Spleen (tissue), 7 donors: ENCODE measurements around the gene C1QTNF12.

Source experiments
- CTCF ChIP-seq, 11 experiments: fragments of 200-600 bp in 7 of 11; fragments of 450-650 bp in 4 of 11; sonication (generic) in 4 of 11; IDR thresholded peaks in 8 of 11; conservative IDR thresholded peaks in 3 of 11; 1 replicate in 7 of 11; 2 replicates in 4 of 11; pipeline versions ENCODE4 v1.4.0 to v1.8.0; 2016 to 2021; ENCODE audit warnings: antibody characterized with exemption in 11 of 11, inconsistent platforms in 4 of 11, mild to moderate bottlenecking in 1 of 11
- POLR2A ChIP-seq, 3 donors: fragments of 450-650 bp; IDR thresholded peaks; one replicate each; pipeline ENCODE4 v1.5.1; 2017; ENCODE audit warnings: antibody characterized with exemption in 3 of 3, mild to moderate bottlenecking in 1 of 3
- POLR2AphosphoS5 ChIP-seq, 3 donors: sonication (generic); formaldehyde crosslinking; IDR thresholded peaks; one replicate each; pipeline ENCODE4 v1.5.1; 2017; ENCODE audit warnings: antibody characterized with exemption in 3 of 3
- donor health status: DM: no; HTN: no; CAD: no; lungs with moderate emphysema.
- donor health status: DM: no; HTN: no; CAD: no.
- donor health status: DM: no; HTN: no; CAD: no.

- no peak for TF ChIP-seq CTCF (IDR thresholded peaks at IDR 0.05 in 8 of 11, conservative IDR thresholded peaks at IDR 0.05 in 3 of 11)
- TF ChIP-seq POLR2AphosphoS5 (IDR thresholded peaks at IDR 0.05), result no peak
- no peak for TF ChIP-seq POLR2A (IDR thresholded peaks at IDR 0.05)
Observed at GRCh38 chr1:1262758-1263157, 16.2 kb upstream of the C1QTNF12 start.
